ENCODE data around the gene PPFIBP2. TPM values are rescaled to one million over a fixed set of nuclear protein-coding genes. Genes with fewer than 3 reads are reported as not detected.
"Not testable (repeated sequence)": the region's sequence is repeated elsewhere in the genome, so short reads cannot be mapped to it uniquely, and the experiment has no call there.

PPFIBP2 gene
- total RNA-seq, 1 experiment from 2014 or later = 5.7 TPM

DNA sequence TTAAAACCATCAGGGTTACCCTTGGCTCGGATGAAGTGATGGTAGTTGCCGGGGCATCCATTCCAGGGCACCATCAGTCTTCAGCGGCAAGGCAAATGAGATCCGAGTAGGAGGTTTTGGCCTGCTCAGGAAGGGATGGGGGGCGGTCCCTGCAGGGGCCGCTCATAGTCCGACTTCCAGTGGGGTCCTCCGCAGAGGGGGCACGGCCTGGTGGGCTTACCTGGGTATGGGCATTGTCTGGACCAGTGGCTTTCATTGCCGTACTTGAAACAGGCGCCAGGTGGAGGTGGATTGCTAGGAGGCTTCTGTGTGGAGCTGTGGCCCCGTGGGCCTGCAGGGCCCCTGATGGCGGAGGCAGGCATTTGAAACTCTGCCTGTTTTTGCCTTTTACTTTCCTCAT is 3.9 kb downstream of the PPFIBP2 start:
- peaks cover 6 to 15% of the 10 kb centered on the region in 2 experiments; a peak in 3 of 4 replicates for H3K4me1 ChIP-seq (ENCODE audit: control insufficient read depth in 1 of 2, insufficient read depth in 2 of 2, low read length in 2 of 2)
- H3K27me3 ChIP-seq (ENCODE audit: insufficient read depth, low read length); H3K9me2 ChIP-seq (ENCODE audit: insufficient read depth); DNase-seq (ENCODE audit: low read depth, low spot score); BruUV-seq (replicated peaks); H3K79me2 ChIP-seq (ENCODE audit: insufficient read depth, low read length); RAD21 ChIA-PET (ENCODE audit: low non-redundant PET in 1 of 2, low total read pairs in 2 of 2, uncharacterized antibody in 2 of 2, unreplicated experiment in 2 of 2); H3K4me3 ChIP-seq (replicated peaks in 1 of 2; ENCODE audit: low read depth in 1 of 2, low read length in 2 of 2); H4K20me1 ChIP-seq (ENCODE audit: insufficient read depth); intact Hi-C loops (cut with micrococcal nuclease); H2AFZ ChIP-seq (ENCODE audit: low read depth, low read length, poor library complexity, severe bottlenecking); H3K9ac ChIP-seq (ENCODE audit: low read length); H3K4me2 ChIP-seq (ENCODE audit: low read length); POLR2A ChIA-PET; ATAC-seq; H3K9me3 ChIP-seq (ENCODE audit: control insufficient read depth in 1 of 2, insufficient read depth in 1 of 2, low read depth in 1 of 2, low read length in 2 of 2); H3K27ac ChIP-seq (ENCODE audit: low read depth, low read length); H3K36me3 ChIP-seq (ENCODE audit: control insufficient read depth in 1 of 2, insufficient read depth in 2 of 2, low read length in 2 of 2); CTCF ChIA-PET: not testable (repeated sequence)

DNA sequence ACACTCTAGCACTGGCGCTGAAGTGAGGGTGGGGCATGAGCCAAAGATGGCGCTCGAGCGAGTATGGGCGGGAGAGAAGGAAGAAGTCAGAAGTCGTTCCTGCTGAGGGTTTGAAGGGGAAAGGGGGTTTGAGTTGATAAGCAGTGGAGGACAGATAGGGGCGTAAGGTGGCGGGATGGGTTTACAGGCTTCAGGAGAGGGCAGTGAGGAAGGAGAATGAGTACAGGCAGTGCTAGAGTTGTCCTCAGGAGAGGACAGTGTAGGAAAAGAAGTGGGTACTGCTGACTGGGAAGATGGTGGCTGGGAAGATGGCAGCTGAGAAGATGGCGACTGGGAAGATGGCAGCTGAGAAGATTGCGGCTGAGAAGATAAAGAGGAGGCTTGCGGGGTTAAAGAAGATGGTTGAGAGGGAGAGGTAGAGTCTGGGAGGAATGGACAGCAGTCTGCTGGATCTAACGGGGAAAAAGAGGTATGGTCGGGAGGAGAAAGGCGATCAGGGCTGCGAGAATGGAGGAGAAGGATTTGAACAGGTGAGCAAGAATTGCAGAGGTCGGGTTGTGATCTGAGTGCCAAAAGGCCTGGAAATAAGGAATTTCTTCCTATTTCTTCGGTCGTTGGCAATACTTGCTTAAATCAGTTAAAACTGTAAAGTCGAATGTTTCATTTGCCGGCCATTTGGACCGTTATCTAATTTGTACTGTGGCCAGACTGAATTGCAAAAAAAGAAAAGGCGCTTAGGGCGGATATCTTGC is 5.2 kb downstream of the PPFIBP2 start:
- ChIA-PET RAD21 (ENCODE audit: low non-redundant PET in 1 of 2, low total read pairs in 2 of 2, uncharacterized antibody in 2 of 2, unreplicated experiment in 2 of 2) (no interaction called here), CTCF (no interaction called here), POLR2A (no interaction called here)
- no peak overlapping the region for H3K4me3 ChIP-seq (replicated peaks in 1 of 2; ENCODE audit: low read depth in 1 of 2, low read length in 2 of 2)
- H3K9me3 ChIP-seq (ENCODE audit: control insufficient read depth in 1 of 2, insufficient read depth in 1 of 2, low read depth in 1 of 2, low read length in 2 of 2) = no peaks in the 10 kb centered on the region
- H3K9me2 ChIP-seq (ENCODE audit: insufficient read depth) = no peaks in the 10 kb centered on the region
- H3K4me2 ChIP-seq (ENCODE audit: low read length) = no peak overlapping the region
- no TSS peak for BruUV-seq (replicated peaks)
- no peak for ATAC-seq
- intact Hi-C loops (cut with micrococcal nuclease) = no loop called here
- H3K27me3 ChIP-seq (ENCODE audit: insufficient read depth, low read length) = no peaks in the 10 kb centered on the region; the same call in 1 of the 2 replicates
- H3K4me1 ChIP-seq (ENCODE audit: control insufficient read depth in 1 of 2, insufficient read depth in 2 of 2, low read length in 2 of 2) = peaks cover 3 to 6% of the 10 kb centered on the region in 2 experiments; a peak in 3 of 4 replicates
- no peak for DNase-seq (ENCODE audit: low read depth, low spot score)
- no peaks in the 10 kb centered on the region for H3K79me2 ChIP-seq (ENCODE audit: insufficient read depth, low read length)
- no peak overlapping the region for H3K27ac ChIP-seq (ENCODE audit: low read depth, low read length)
- H4K20me1 ChIP-seq (ENCODE audit: insufficient read depth) = no peaks in the 10 kb centered on the region
- TF ChIP-seq RAD21 (IDR thresholded peaks at IDR 0.05; ENCODE audit: low read depth) (no peak), POLR2A (IDR thresholded peaks at IDR 0.05; ENCODE audit: borderline replicate concordance, extremely low read depth, insufficient read depth, insufficient read length) (no peak)
- H3K36me3 ChIP-seq (ENCODE audit: control insufficient read depth in 1 of 2, insufficient read depth in 2 of 2, low read length in 2 of 2) = no peaks in the 10 kb centered on the region
- H3K9ac ChIP-seq (ENCODE audit: low read length) = no peak overlapping the region
- H2AFZ ChIP-seq (ENCODE audit: low read depth, low read length, poor library complexity, severe bottlenecking) = no peak overlapping the region

Data from HCT116 (cell line).